H9 (cell line): ENCODE data around the gene TRAF2. TPM values are rescaled to one million over a fixed set of nuclear protein-coding genes. Genes with fewer than 3 reads are reported as not detected.
A peak's percentile ranks its signal among the peaks of the same experiment; 100 is the strongest.

Source experiments
- DNase-seq: peaks from one replicate; pipeline ENCODE4 v3.0.0-alpha.2; 2017
- H2AFZ ChIP-seq: one replicate; pipeline ENCODE4 v1.6.1; 2013; ENCODE audit warnings: mild to moderate bottlenecking, low read length, control low read depth, moderate library complexity
- H2AK5ac ChIP-seq: 2 replicates; pipeline ENCODE4 v1.6.1; 2013; ENCODE audit warnings: low read length, control low read depth, mixed read lengths; ENCODE audit not compliant: insufficient read length
- H2BK120ac ChIP-seq: one replicate; pipeline ENCODE4 v1.6.1; 2013; ENCODE audit warnings: low read depth, mild to moderate bottlenecking, low read length, control low read depth, inconsistent platforms; ENCODE audit not compliant: poor library complexity, severe bottlenecking
- H2BK12ac ChIP-seq: 2 replicates; pipeline ENCODE4 v1.6.1; 2013; ENCODE audit warnings: low read length, control low read depth, mixed read lengths, low read depth; ENCODE audit not compliant: insufficient read length
- H2BK15ac ChIP-seq: 2 replicates; pipeline ENCODE4 v1.6.1; 2013; ENCODE audit warnings: low read depth, low read length, control low read depth
- H2BK20ac ChIP-seq: one replicate; pipeline ENCODE4 v1.6.1; 2013; ENCODE audit warnings: low read depth, mild to moderate bottlenecking, low read length, control low read depth, inconsistent platforms; ENCODE audit not compliant: poor library complexity, severe bottlenecking
- H2BK5ac ChIP-seq: 2 replicates; pipeline ENCODE4 v1.6.1; 2013; ENCODE audit warnings: low read length, control low read depth, mixed read lengths; ENCODE audit not compliant: insufficient read length
- H3K14ac ChIP-seq: 2 replicates; pipeline ENCODE4 v1.6.1; 2013; ENCODE audit warnings: low read length, control low read depth; ENCODE audit not compliant: insufficient read depth
- H3K18ac ChIP-seq: 2 replicates; pipeline ENCODE4 v1.6.1; 2013; ENCODE audit warnings: low read depth, mild to moderate bottlenecking, mixed read lengths, low read length, control low read depth; ENCODE audit not compliant: insufficient read length
- H3K23ac ChIP-seq: 2 replicates; pipeline ENCODE4 v1.6.1; 2013; ENCODE audit warnings: low read length, control low read depth, mixed read lengths, low read depth; ENCODE audit not compliant: insufficient read length
- H3K23me2 ChIP-seq: 2 replicates; pipeline ENCODE4 v1.6.1; 2013; ENCODE audit warnings: low read depth, mild to moderate bottlenecking, mixed read lengths, low read length, control low read depth; ENCODE audit not compliant: insufficient read length, poor library complexity, severe bottlenecking
- H3K27ac ChIP-seq: 2 replicates; pipeline ENCODE4 v1.5.1; 2013; ENCODE audit warnings: low read length, control low read depth, mixed read lengths, low read depth; ENCODE audit not compliant: insufficient read length
- H3K27me3 ChIP-seq: 2 replicates; pipeline ENCODE4 v1.6.1; 2013; ENCODE audit warnings: low read length, control low read depth, inconsistent platforms; ENCODE audit not compliant: insufficient read depth
- H3K4ac ChIP-seq: 2 replicates; pipeline ENCODE4 v1.6.1; 2013; ENCODE audit warnings: low read depth, mild to moderate bottlenecking, control low read depth, inconsistent platforms, low read length, moderate library complexity
- H3K4me1 ChIP-seq: 2 replicates; pipeline ENCODE4 v1.6.1; 2013; ENCODE audit warnings: low read length, control low read depth, inconsistent platforms; ENCODE audit not compliant: insufficient read depth
- H3K4me2 ChIP-seq: 2 replicates; pipeline ENCODE4 v1.6.1; 2013; ENCODE audit warnings: low read length, control low read depth, mixed read lengths; ENCODE audit not compliant: insufficient read length, insufficient read depth
- H3K56ac ChIP-seq: 2 replicates; pipeline ENCODE4 v1.6.1; 2013; ENCODE audit warnings: low read depth, mild to moderate bottlenecking, mixed read lengths, low read length, control low read depth; ENCODE audit not compliant: insufficient read length
- H3K79me1 ChIP-seq: 2 replicates; pipeline ENCODE4 v1.6.1; 2013; ENCODE audit warnings: low read depth, mild to moderate bottlenecking, moderate library complexity, low read length, control low read depth, inconsistent platforms; ENCODE audit not compliant: insufficient read depth, poor library complexity, severe bottlenecking
- H3K79me2 ChIP-seq: 2 replicates; pipeline ENCODE4 v1.6.1; 2013; ENCODE audit warnings: low read length, control low read depth, inconsistent platforms; ENCODE audit not compliant: insufficient read depth
- H3K9ac ChIP-seq: 2 replicates; pipeline ENCODE4 v1.6.1; 2013; ENCODE audit warnings: low read length, control low read depth, mixed read lengths; ENCODE audit not compliant: insufficient read length; ENCODE audit errors: extremely low read depth
- H3K9me3 ChIP-seq: one replicate; pipeline ENCODE4 v1.6.1; 2013; ENCODE audit warnings: low read depth, low read length, inconsistent platforms; ENCODE audit not compliant: control insufficient read depth
- H3T11ph ChIP-seq: one replicate; pipeline ENCODE4 v1.6.1; 2013; ENCODE audit warnings: mild to moderate bottlenecking, low read length, control low read depth, inconsistent platforms
- H4K20me1 ChIP-seq: one replicate; pipeline ENCODE4 v1.6.1; 2013; ENCODE audit not compliant: control insufficient read depth, insufficient read length, insufficient read depth
- H4K5ac ChIP-seq: 2 replicates; pipeline ENCODE4 v1.6.1; 2013; ENCODE audit warnings: low read depth, mild to moderate bottlenecking, mixed read lengths, low read length, control low read depth; ENCODE audit not compliant: insufficient read length
- H4K8ac ChIP-seq: replicated peaks from 2 replicates; pipeline ENCODE4 v1.6.1; 2013; ENCODE audit warnings: low read length, control low read depth, mixed read lengths, low read depth; ENCODE audit not compliant: insufficient read length
- H4K91ac ChIP-seq: 2 replicates; pipeline ENCODE4 v1.6.1; 2013; ENCODE audit warnings: low read depth, mild to moderate bottlenecking, moderate library complexity, mixed read lengths, low read length, control low read depth; ENCODE audit not compliant: insufficient read length
- H3K27ac Mint-ChIP-seq, 3 experiments: 2 replicates in 2 of 3; 3 replicates in 1 of 3; pipeline ENCODE4 v1.8.0; 2020 to 2021; ENCODE audit warnings: mixed read lengths in 3 of 3, mild to moderate bottlenecking in 1 of 3, moderate library complexity in 1 of 3
- H3K27me3 Mint-ChIP-seq: 2 replicates; pipeline ENCODE4 v1.8.0; 2021; ENCODE audit warnings: low read depth, mild to moderate bottlenecking, moderate library complexity, mixed read lengths
- H3K36me3 Mint-ChIP-seq, 3 experiments: 2 replicates in 2 of 3; 3 replicates in 1 of 3; pipeline ENCODE4 v1.8.0; 2020 to 2021; ENCODE audit warnings: low read depth in 3 of 3, mixed read lengths in 3 of 3; ENCODE audit not compliant: insufficient read depth in 1 of 3
- H3K4me1 Mint-ChIP-seq, 2 experiments: 2 replicates each; pipeline ENCODE4 v1.8.0; 2020; ENCODE audit warnings: mixed read lengths in 2 of 2
- H3K4me3 Mint-ChIP-seq, 2 experiments: 2 replicates in 1 of 2; 3 replicates in 1 of 2; pipeline ENCODE4 v1.8.0; 2020 to 2021; ENCODE audit warnings: mild to moderate bottlenecking in 2 of 2, mixed read lengths in 2 of 2, moderate library complexity in 1 of 2
- H3K9me3 Mint-ChIP-seq, 2 experiments: 2 replicates in 1 of 2; 3 replicates in 1 of 2; pipeline ENCODE4 v1.8.0; 2020; ENCODE audit warnings: mild to moderate bottlenecking in 2 of 2, mixed read lengths in 2 of 2, moderate library complexity in 1 of 2
- CTCF ChIP-seq: fragments of 200-600 bp; sonication (generic); conservative IDR thresholded peaks from 3 replicates; pipeline ENCODE4 v1.8.0; 2021; ENCODE audit warnings: antibody characterized with exemption, mild to moderate bottlenecking
- WGBS: extraction: QIAGEN DNeasy Blood & Tissue Kit; methylation state at CpG from one replicate; pipeline ENCODE4 v1.1.7; 2013; ENCODE audit warnings: missing lambda C conversion rate, low lambda C conversion rate, mixed read lengths; ENCODE audit not compliant: insufficient read length; ENCODE audit errors: extremely low coverage; 5-methylcytosine and 5-hydroxymethylcytosine counted together
- total RNA-seq: library from RNA; stranded (reverse); gene quantifications from 2 replicates; pipeline ENCODE4 v1.2.1, GENCODE V29; 2021

The TRAF2 gene
- total RNA-seq, 1 experiment from 2014 or later = 48.8 TPM

- H2AK5ac ChIP-seq = no peak overlapping the region
- peaks cover 16% of the 10 kb centered on the region for H3K27me3 Mint-ChIP-seq
- no peak overlapping the region for H4K8ac ChIP-seq
- H3K36me3 Mint-ChIP-seq = no peaks in the 10 kb centered on the region
- no peaks in the 10 kb centered on the region for H4K20me1 ChIP-seq
- H2BK5ac ChIP-seq = no peak overlapping the region
- no peaks in the 10 kb centered on the region for H3K9me3 ChIP-seq
- H3K18ac ChIP-seq = no peak overlapping the region
- no peaks in the 10 kb centered on the region for H3K79me2 ChIP-seq
- H2BK20ac ChIP-seq = no peak overlapping the region
- no peak overlapping the region for H2AFZ ChIP-seq
- H3K4me2 ChIP-seq = no peak overlapping the region
- peaks cover 7 to 13% of the 10 kb centered on the region in 2 experiments for H3K4me1 Mint-ChIP-seq
- peaks cover 2% of the 10 kb centered on the region; the same call in 1 of the 2 replicates for H3K4me1 ChIP-seq
- H3K23ac ChIP-seq = no peak overlapping the region
- no peak overlapping the region for H4K91ac ChIP-seq
- no peak overlapping the region for H2BK12ac ChIP-seq
- WGBS = no CpG with 5 or more reads among the region's 22 CpGs
- H3T11ph ChIP-seq = no peak overlapping the region
- no peak overlapping the region for H2BK120ac ChIP-seq
- H3K9ac ChIP-seq = no peak overlapping the region
- H3K4me3 Mint-ChIP-seq = no peak overlapping the region
- no peaks in the 10 kb centered on the region for H3K79me1 ChIP-seq
- no peaks in the 10 kb centered on the region for H3K27me3 ChIP-seq
- H3K27ac ChIP-seq = no peak overlapping the region
- H2BK15ac ChIP-seq = no peak overlapping the region
- no peak overlapping the region for H3K56ac ChIP-seq
- H3K4ac ChIP-seq = no peak overlapping the region
- H4K5ac ChIP-seq = no peak overlapping the region
- no peak for TF ChIP-seq CTCF
- H3K27ac Mint-ChIP-seq = no peak overlapping the region
- DNase-seq = no peak
- H3K9me3 Mint-ChIP-seq = no peaks in the 10 kb centered on the region
- H3K23me2 ChIP-seq = no peaks in the 10 kb centered on the region
- peak overlapping the region; percentile 8; the same call in 1 of the 2 replicates for H3K14ac ChIP-seq
Measured at GRCh38 chr9:136964171-136964689, 77.9 kb downstream of the TRAF2 start.
